ENCODE results near the gene EWSR1.
A peak's percentile ranks its signal among the peaks of the same experiment; 100 is the strongest.
"Not testable (repeated sequence)": the region's sequence is repeated elsewhere in the genome, so short reads cannot be mapped to it uniquely, and the experiment has no call there.

The EWSR1 gene

DNA sequence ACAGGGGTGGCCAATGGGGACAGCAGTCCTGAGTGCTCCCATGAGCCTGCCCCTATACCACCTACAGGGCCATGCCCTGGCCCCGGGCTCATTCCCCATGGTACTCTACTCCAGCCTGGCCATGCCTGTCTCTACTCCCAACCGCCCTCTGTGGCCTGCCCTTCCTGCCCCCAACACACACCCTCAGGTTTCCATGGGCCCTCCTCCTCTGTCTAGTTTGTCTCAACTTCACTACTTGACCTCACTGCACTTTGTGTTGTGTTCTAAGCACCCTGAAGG is 73.7 kb downstream of the EWSR1 start:
- no peak for DNase-seq (ENCODE audit: low read depth)
- TF ChIP-seq, protein P1, sequence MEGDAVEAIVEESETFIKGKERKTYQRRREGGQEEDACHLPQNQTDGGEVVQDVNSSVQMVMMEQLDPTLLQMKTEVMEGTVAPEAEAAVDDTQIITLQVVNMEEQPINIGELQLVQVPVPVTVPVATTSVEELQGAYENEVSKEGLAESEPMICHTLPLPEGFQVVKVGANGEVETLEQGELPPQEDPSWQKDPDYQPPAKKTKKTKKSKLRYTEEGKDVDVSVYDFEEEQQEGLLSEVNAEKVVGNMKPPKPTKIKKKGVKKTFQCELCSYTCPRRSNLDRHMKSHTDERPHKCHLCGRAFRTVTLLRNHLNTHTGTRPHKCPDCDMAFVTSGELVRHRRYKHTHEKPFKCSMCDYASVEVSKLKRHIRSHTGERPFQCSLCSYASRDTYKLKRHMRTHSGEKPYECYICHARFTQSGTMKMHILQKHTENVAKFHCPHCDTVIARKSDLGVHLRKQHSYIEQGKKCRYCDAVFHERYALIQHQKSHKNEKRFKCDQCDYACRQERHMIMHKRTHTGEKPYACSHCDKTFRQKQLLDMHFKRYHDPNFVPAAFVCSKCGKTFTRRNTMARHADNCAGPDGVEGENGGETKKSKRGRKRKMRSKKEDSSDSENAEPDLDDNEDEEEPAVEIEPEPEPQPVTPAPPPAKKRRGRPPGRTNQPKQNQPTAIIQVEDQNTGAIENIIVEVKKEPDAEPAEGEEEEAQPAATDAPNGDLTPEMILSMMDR (IDR thresholded peaks at IDR 0.05; ENCODE audit: control insufficient read depth, insufficient read depth, low read depth, low read length, missing control alignments) = no peak
- no peak overlapping the region for H3K4me3 ChIP-seq (ENCODE audit: control insufficient read depth, low read depth, low read length)

- no peak for DNase-seq (ENCODE audit: low read depth)
- H3K4me3 ChIP-seq (ENCODE audit: control insufficient read depth, low read depth, low read length) = no peak overlapping the region
- TF ChIP-seq, protein P1 (IDR thresholded peaks at IDR 0.05; ENCODE audit: control insufficient read depth, insufficient read depth, low read depth, low read length, missing control alignments) = no peak
Measured at GRCh38 chr22:29342177-29342576, 74.1 kb downstream of the EWSR1 start.

DNA sequence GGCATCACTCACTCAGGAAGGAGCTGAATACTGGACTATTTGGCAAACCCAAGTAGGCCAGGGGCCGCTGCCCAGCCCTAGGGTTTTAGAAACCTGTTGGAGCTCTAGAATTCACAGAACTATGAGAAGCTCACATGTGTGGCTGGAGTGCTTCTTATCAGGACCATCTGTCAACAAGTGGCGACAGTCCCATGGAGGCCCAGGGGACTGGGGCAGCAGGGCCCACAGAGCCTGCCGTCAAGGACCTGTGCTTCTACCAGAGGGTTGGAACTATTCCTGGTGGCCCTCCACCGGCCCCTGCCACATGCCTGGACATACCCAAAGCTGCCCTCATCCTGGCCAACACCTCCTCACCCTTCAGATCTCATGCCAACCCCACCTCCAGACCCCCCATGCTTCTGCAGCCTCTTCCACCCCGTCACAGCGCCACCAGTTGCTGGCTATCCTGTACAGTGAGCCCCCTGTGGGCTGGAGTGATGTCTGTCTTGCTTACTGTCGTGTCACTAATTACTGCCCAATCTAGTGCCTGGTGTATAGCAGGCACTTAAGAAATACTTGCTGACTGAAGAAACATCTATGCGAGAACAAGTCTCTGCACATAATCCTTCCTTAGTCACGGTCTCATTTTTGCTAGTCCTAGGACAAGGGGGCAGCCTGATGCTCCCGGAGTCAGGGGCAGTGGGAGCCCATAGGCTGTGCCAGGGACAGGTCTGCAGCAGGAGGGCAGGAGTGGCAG is 74.7 kb downstream of the EWSR1 start:
- H3K4me3 ChIP-seq (ENCODE audit: control insufficient read depth, low read depth, low read length) = no peak overlapping the region
- TF ChIP-seq, protein P1 (IDR thresholded peaks at IDR 0.05; ENCODE audit: control insufficient read depth, insufficient read depth, low read depth, low read length, missing control alignments) = no peak
- DNase-seq (ENCODE audit: low read depth) = no peak

DNA sequence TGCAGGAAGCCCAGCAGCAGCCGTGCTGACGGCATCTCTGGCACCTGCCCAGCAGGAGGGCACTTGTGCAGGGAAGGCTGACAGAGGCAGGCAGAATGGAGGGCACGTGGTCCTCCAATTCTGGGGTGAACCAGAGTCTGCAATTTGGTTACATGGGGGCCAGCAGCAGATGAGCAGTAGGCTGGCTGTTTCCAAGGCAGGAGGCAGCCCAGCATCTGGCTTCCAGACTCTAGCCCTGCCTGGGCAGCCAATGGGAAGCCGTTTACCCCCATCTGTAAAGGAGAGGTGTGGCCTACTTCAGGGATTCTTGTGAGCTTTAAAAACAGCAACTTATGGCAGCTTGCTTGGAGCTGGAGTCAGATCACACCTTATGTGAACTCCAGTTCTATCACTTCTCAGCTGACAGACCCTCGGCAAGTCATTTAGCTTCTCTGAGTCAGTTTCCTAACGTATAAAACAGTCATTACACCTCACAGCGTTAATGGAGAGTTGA is 75.3 kb downstream of the EWSR1 start:
- peak; percentile 25 for DNase-seq (ENCODE audit: low read depth)
- TF ChIP-seq, protein P1 (IDR thresholded peaks at IDR 0.05; ENCODE audit: control insufficient read depth, insufficient read depth, low read depth, low read length, missing control alignments) = no peak
- H3K4me3 ChIP-seq (ENCODE audit: control insufficient read depth, low read depth, low read length) = no peak overlapping the region

- DNase-seq (ENCODE audit: low read depth) = peak; percentile 89
Measured at GRCh38 chr22:29344137-29344536, 76.1 kb downstream of the EWSR1 start.

DNA sequence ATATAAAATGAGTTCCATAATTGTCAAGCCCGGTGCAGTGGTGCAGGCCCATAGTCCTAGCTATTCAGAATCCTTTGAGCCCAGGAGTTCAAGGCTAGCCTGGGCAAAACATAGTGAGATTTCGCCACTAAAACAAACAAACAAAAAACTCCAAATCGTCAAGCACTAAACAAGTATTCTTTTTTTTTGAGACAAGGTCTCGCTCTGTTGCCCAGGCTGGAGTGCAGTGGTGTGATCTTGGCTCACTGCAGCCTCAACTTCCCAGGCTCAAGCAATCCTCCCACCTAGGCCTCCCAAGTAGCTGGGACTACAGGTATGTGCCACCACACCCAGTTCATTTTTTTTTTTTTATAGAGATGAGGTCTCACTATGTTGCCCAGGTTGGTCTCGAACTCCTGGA is 76.8 kb downstream of the EWSR1 start:
- not testable (repeated sequence) for H3K4me3 ChIP-seq (ENCODE audit: control insufficient read depth, low read depth, low read length); DNase-seq (ENCODE audit: low read depth)

More at GRCh38 chr22:29344137-29344536, 76.1 kb downstream of the EWSR1 start:
- no peak overlapping the region for H3K4me3 ChIP-seq (ENCODE audit: control insufficient read depth, low read depth, low read length)
- TF ChIP-seq, protein P1 (IDR thresholded peaks at IDR 0.05; ENCODE audit: control insufficient read depth, insufficient read depth, low read depth, low read length, missing control alignments) = no peak

DNA sequence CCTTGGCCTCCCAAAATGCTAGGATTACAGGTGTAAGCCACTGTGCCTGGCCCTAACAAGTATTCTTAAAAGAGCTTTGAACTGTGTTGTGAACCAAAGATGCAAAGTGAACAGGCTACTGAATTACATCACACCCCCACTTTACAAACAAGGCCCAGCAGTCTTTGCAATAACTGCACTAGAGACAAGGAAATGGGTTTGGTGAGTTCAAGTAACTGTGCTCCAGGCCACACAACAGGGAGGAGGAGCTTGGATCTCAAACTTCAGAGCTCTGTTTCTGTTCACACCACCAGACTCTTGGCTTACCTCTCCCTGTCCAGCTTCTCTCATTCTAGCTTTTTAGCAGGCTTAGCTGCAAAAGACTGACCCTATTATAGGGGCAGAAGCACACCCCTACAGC is 77.9 kb downstream of the EWSR1 start:
- TF ChIP-seq, protein P1 (IDR thresholded peaks at IDR 0.05; ENCODE audit: control insufficient read depth, insufficient read depth, low read depth, low read length, missing control alignments) = no peak
- DNase-seq (ENCODE audit: low read depth) = no peak
- no peak overlapping the region for H3K4me3 ChIP-seq (ENCODE audit: control insufficient read depth, low read depth, low read length)
